ENCODE measurements around the gene UST. TPM values are rescaled to one million over a fixed set of nuclear protein-coding genes. Genes with fewer than 3 reads are reported as not detected.
"Not testable (repeated sequence)": the region's sequence is repeated elsewhere in the genome, so short reads cannot be mapped to it uniquely, and the experiment has no call there.

Gene UST
- total RNA-seq, 1 experiment from 2014 or later: 7.6 TPM

- H3K27ac ChIP-seq: no peak overlapping the region
- no peaks in the 10 kb centered on the region for H3K36me3 ChIP-seq
- H3K9me3 ChIP-seq (replicated peaks): no peaks in the 10 kb centered on the region
- no peak overlapping the region for H3K4me3 ChIP-seq
- H3K27me3 ChIP-seq (replicated peaks): no peaks in the 10 kb centered on the region
- no peak for DNase-seq (ENCODE audit: low read depth in 1 of 2, low spot score in 2 of 2)
- H3K4me1 ChIP-seq (replicated peaks): peaks cover 40% of the 10 kb centered on the region
These were observed 220.2 kb downstream of the UST start for GRCh38 chr6:148967011-148967520.

GRCh38 chr6:148967541-148967956 lies 220.7 kb downstream of the UST start:
- H3K4me3 ChIP-seq: no peak overlapping the region
- no peak for DNase-seq (ENCODE audit: low read depth in 1 of 2, low spot score in 2 of 2)
- no peak overlapping the region for H3K27ac ChIP-seq
- peaks cover 40% of the 10 kb centered on the region for H3K4me1 ChIP-seq (replicated peaks)
- H3K27me3 ChIP-seq (replicated peaks): no peaks in the 10 kb centered on the region
- no peaks in the 10 kb centered on the region for H3K36me3 ChIP-seq
- no peaks in the 10 kb centered on the region for H3K9me3 ChIP-seq (replicated peaks)

GRCh38 chr6:148968771-148969602 lies 222.2 kb downstream of the UST start:
- no peak overlapping the region for H3K4me3 ChIP-seq
- peak in 1 of 2 experiments; percentile 72 for DNase-seq (ENCODE audit: low read depth in 1 of 2, low spot score in 2 of 2)
- H3K36me3 ChIP-seq: no peaks in the 10 kb centered on the region
- no peaks in the 10 kb centered on the region for H3K27me3 ChIP-seq (replicated peaks)
- H3K27ac ChIP-seq: peak overlapping the region; percentile 80
- H3K9me3 ChIP-seq (replicated peaks): no peaks in the 10 kb centered on the region
- H3K4me1 ChIP-seq (replicated peaks): peaks cover 40% of the 10 kb centered on the region

- Histone ChIP-seq H3K27me3 (replicated peaks) (no peaks in the 10 kb centered on the region), H3K9me3 (replicated peaks) (no peaks in the 10 kb centered on the region), H3K36me3 (no peaks in the 10 kb centered on the region), H3K27ac (peak overlapping the region; percentile 80), H3K4me3 (no peak overlapping the region), H3K4me1 (replicated peaks) (peaks cover 40% of the 10 kb centered on the region)
- peak; percentile 87 for DNase-seq (ENCODE audit: low read depth in 1 of 2, low spot score in 2 of 2)
These were observed 222.8 kb downstream of the UST start for GRCh38 chr6:148969603-148970061.

GRCh38 chr6:148971031-148971927 lies 224.4 kb downstream of the UST start:
- no peak overlapping the region for H3K4me3 ChIP-seq
- H3K27ac ChIP-seq: no peak overlapping the region
- peaks cover 40% of the 10 kb centered on the region for H3K4me1 ChIP-seq (replicated peaks)
- H3K27me3 ChIP-seq (replicated peaks): no peaks in the 10 kb centered on the region
- no peaks in the 10 kb centered on the region for H3K36me3 ChIP-seq
- DNase-seq (ENCODE audit: low read depth in 1 of 2, low spot score in 2 of 2): peak in 1 of 2 experiments; percentile 33
- no peaks in the 10 kb centered on the region for H3K9me3 ChIP-seq (replicated peaks)

- Histone ChIP-seq H3K36me3 (no peaks in the 10 kb centered on the region), H3K4me1 (replicated peaks) (peaks cover 40% of the 10 kb centered on the region), H3K9me3 (replicated peaks) (no peaks in the 10 kb centered on the region), H3K27me3 (replicated peaks) (no peaks in the 10 kb centered on the region), H3K4me3 (no peak overlapping the region), H3K27ac (no peak overlapping the region)
- DNase-seq (ENCODE audit: low read depth in 1 of 2, low spot score in 2 of 2): no peak
These were observed 225.7 kb downstream of the UST start for GRCh38 chr6:148972481-148972880.

- H3K27me3 ChIP-seq (replicated peaks): no peaks in the 10 kb centered on the region
- no peak overlapping the region for H3K4me3 ChIP-seq
- no peaks in the 10 kb centered on the region for H3K9me3 ChIP-seq (replicated peaks)
- no peaks in the 10 kb centered on the region for H3K36me3 ChIP-seq
- H3K27ac ChIP-seq: no peak overlapping the region
- peak in 1 of 2 experiments; percentile 33 for DNase-seq (ENCODE audit: low read depth in 1 of 2, low spot score in 2 of 2)
- peaks cover 28% of the 10 kb centered on the region for H3K4me1 ChIP-seq (replicated peaks)
These were observed 226.8 kb downstream of the UST start for GRCh38 chr6:148973538-148974208.

GRCh38 chr6:148974351-148974750 lies 227.5 kb downstream of the UST start:
- Histone ChIP-seq H3K27ac (no peak overlapping the region), H3K27me3 (replicated peaks) (no peaks in the 10 kb centered on the region), H3K36me3 (no peaks in the 10 kb centered on the region), H3K4me1 (replicated peaks) (peaks cover 22% of the 10 kb centered on the region), H3K9me3 (replicated peaks) (no peaks in the 10 kb centered on the region), H3K4me3 (no peak overlapping the region)
- no peak for DNase-seq (ENCODE audit: low read depth in 1 of 2, low spot score in 2 of 2)

- H3K4me1 ChIP-seq (replicated peaks); H3K36me3 ChIP-seq; DNase-seq (ENCODE audit: low read depth in 1 of 2, low spot score in 2 of 2): not testable (repeated sequence)
These were observed 231.5 kb downstream of the UST start for GRCh38 chr6:148978298-148978697.

GRCh38 chr6:148979014-148979901 lies 232.4 kb downstream of the UST start:
- Histone ChIP-seq H3K36me3 (no peaks in the 10 kb centered on the region), H3K4me3 (no peak overlapping the region), H3K27ac (no peak overlapping the region), H3K4me1 (replicated peaks) (peaks cover 5% of the 10 kb centered on the region; the same call in 1 of the 2 replicates), H3K9me3 (replicated peaks) (no peaks in the 10 kb centered on the region), H3K27me3 (replicated peaks) (no peaks in the 10 kb centered on the region)
- no peak for DNase-seq (ENCODE audit: low read depth in 1 of 2, low spot score in 2 of 2)

More at GRCh38 chr6:148978298-148978697, 231.5 kb downstream of the UST start:
- H3K27ac ChIP-seq; H3K4me3 ChIP-seq; H3K27me3 ChIP-seq (replicated peaks); H3K9me3 ChIP-seq (replicated peaks): not testable (repeated sequence)

- no peak for DNase-seq (ENCODE audit: low read depth in 1 of 2, low spot score in 2 of 2)
- Histone ChIP-seq H3K4me3 (no peak overlapping the region), H3K27ac (no peak overlapping the region), H3K27me3 (replicated peaks) (no peaks in the 10 kb centered on the region), H3K36me3 (no peaks in the 10 kb centered on the region), H3K4me1 (replicated peaks) (peaks cover 10% of the 10 kb centered on the region; the same call in 1 of the 2 replicates), H3K9me3 (replicated peaks) (no peaks in the 10 kb centered on the region)
These were observed 233.4 kb downstream of the UST start for GRCh38 chr6:148980234-148980633.

GRCh38 chr6:148981515-148981914 lies 234.7 kb downstream of the UST start:
- Histone ChIP-seq H3K27ac (no peak overlapping the region), H3K9me3 (replicated peaks) (no peaks in the 10 kb centered on the region), H3K4me1 (replicated peaks) (peaks cover 10% of the 10 kb centered on the region; the same call in 1 of the 2 replicates), H3K36me3 (no peaks in the 10 kb centered on the region), H3K4me3 (no peak overlapping the region), H3K27me3 (replicated peaks) (no peaks in the 10 kb centered on the region)
- DNase-seq (ENCODE audit: low read depth in 1 of 2, low spot score in 2 of 2): no peak

Measured in SJSA1 (cell line).